Hepatocyte (in vitro differentiated cells): Measurements from ENCODE around the gene FMO2. TPM values are rescaled to one million over a fixed set of nuclear protein-coding genes. Genes with fewer than 3 reads are reported as not detected.

Experiments
- DNase-seq: peaks from one replicate; pipeline ENCODE4 v3.0.0-alpha.2; 2016; ENCODE audit warnings: low spot score
- H2AFZ ChIP-seq: fragments of 200-600 bp; sonication (generic); 2 replicates; pipeline ENCODE4 v1.6.0; 2016; ENCODE audit warnings: antibody characterized with exemption, mild to moderate bottlenecking
- H3K27ac ChIP-seq: fragments of 200-600 bp; sonication (generic); 2 replicates; pipeline ENCODE4 v1.5.1; 2016; ENCODE audit warnings: mild to moderate bottlenecking
- H3K27me3 ChIP-seq: fragments of 200-600 bp; sonication (generic); 2 replicates; pipeline ENCODE4 v1.6.1; 2016
- H3K36me3 ChIP-seq: fragments of 200-600 bp; sonication (generic); replicated peaks from 2 replicates; pipeline ENCODE4 v1.5.1; 2016; ENCODE audit warnings: low read depth; ENCODE audit not compliant: insufficient read depth
- H3K4me1 ChIP-seq: fragments of 200-600 bp; sonication (generic); 2 replicates; pipeline ENCODE4 v1.5.1; 2016; ENCODE audit warnings: mild to moderate bottlenecking, moderate library complexity; ENCODE audit not compliant: insufficient read depth
- H3K4me2 ChIP-seq: fragments of 200-600 bp; sonication (generic); 2 replicates; pipeline ENCODE4 v1.6.0; 2016
- H3K4me3 ChIP-seq: fragments of 200-600 bp; sonication (generic); 2 replicates; pipeline ENCODE4 v1.5.1; 2016; ENCODE audit warnings: mild to moderate bottlenecking
- H3K79me2 ChIP-seq: fragments of 200-600 bp; sonication (generic); 2 replicates; pipeline ENCODE4 v1.6.0; 2017; ENCODE audit warnings: mild to moderate bottlenecking
- H3K9me2 ChIP-seq: fragments of 200-600 bp; sonication (generic); replicated peaks from 2 replicates; pipeline ENCODE4 v1.6.0; 2017; ENCODE audit warnings: mild to moderate bottlenecking; ENCODE audit not compliant: insufficient read depth
- H3K9me3 ChIP-seq: fragments of 200-600 bp; sonication (generic); 2 replicates; pipeline ENCODE4 v1.5.1; 2016; ENCODE audit warnings: low read depth, mild to moderate bottlenecking
- H4K20me1 ChIP-seq: fragments of 200-600 bp; sonication (generic); 2 replicates; pipeline ENCODE4 v1.6.0; 2016; ENCODE audit warnings: mild to moderate bottlenecking; ENCODE audit not compliant: insufficient read depth, poor library complexity, severe bottlenecking
- CTCF ChIP-seq: fragments of 200-600 bp; sonication (generic); IDR thresholded peaks from 2 replicates; pipeline ENCODE4 v1.5.1; 2016; ENCODE audit warnings: antibody characterized with exemption, mild to moderate bottlenecking; ENCODE audit not compliant: poor library complexity
- EZH2 ChIP-seq: fragments of 200-600 bp; sonication (generic); IDR thresholded peaks from 2 replicates; pipeline ENCODE4 v1.6.1; 2016; ENCODE audit warnings: antibody characterized with exemption, mild to moderate bottlenecking, borderline replicate concordance
- EZH2phosphoT487 ChIP-seq: fragments of 200-600 bp; sonication (generic); IDR thresholded peaks from one replicate; pipeline ENCODE4 v1.6.1; 2018; ENCODE audit warnings: antibody characterized with exemption, mild to moderate bottlenecking, low read depth, moderate library complexity; ENCODE audit not compliant: unreplicated experiment, severe bottlenecking
- WGBS: methylation state at CpG from one replicate; pipeline ENCODE4 v1.1.6; 2016; ENCODE audit warnings: low lambda C conversion rate; ENCODE audit errors: missing lambda C conversion rate; 5-methylcytosine and 5-hydroxymethylcytosine counted together
- polyA plus RNA-seq: library from polyadenylated mRNA; unstranded; fragments of >200 nt; fragmentation: Nextera tagmentation; extraction: Ambion mirVana; gene quantifications from 2 replicates; pipeline ENCODE4 v1.2.1, GENCODE V29; 2016
- total RNA-seq: library from RNA; depleted of rRNA; stranded (reverse); fragments of >200 nt; gene quantifications from 2 replicates; pipeline ENCODE4 v1.2.3, GENCODE V29; 2014

The FMO2 gene
- total and polyA plus RNA-seq, 2 experiments from 2014 or later: 0.70 TPM; not detected in 1

GRCh38 chr1:171158096-171158495 is 27.0 kb upstream of the FMO2 start:
- peaks cover 24% of the 10 kb centered on the region for H3K4me1 ChIP-seq
- DNase-seq: no peak
- no peaks in the 10 kb centered on the region for H3K79me2 ChIP-seq
- no peaks in the 10 kb centered on the region for H4K20me1 ChIP-seq
- no peaks in the 10 kb centered on the region for H3K9me2 ChIP-seq
- no peaks in the 10 kb centered on the region for H3K36me3 ChIP-seq
- H3K27ac ChIP-seq: peak overlapping the region; percentile 85
- H3K4me2 ChIP-seq: no peak overlapping the region
- no peak overlapping the region for H3K4me3 ChIP-seq
- H3K27me3 ChIP-seq: no peaks in the 10 kb centered on the region
- WGBS: 76% methylated on average over 5 of the region's 5 CpGs
- no peak for TF ChIP-seq EZH2
- TF ChIP-seq EZH2phosphoT487: no peak
- no peak for TF ChIP-seq CTCF
- H2AFZ ChIP-seq: no peak overlapping the region
- no peaks in the 10 kb centered on the region for H3K9me3 ChIP-seq

GRCh38 chr1:171158551-171158950 is 26.5 kb upstream of the FMO2 start:
- 78% methylated on average over 3 of the region's 3 CpGs for WGBS
- DNase-seq: no peak
- Histone ChIP-seq H3K27me3 (no peaks in the 10 kb centered on the region), H3K9me3 (no peaks in the 10 kb centered on the region), H3K9me2 (no peaks in the 10 kb centered on the region), H3K79me2 (no peaks in the 10 kb centered on the region), H2AFZ (no peak overlapping the region), H3K4me2 (no peak overlapping the region), H4K20me1 (no peaks in the 10 kb centered on the region), H3K27ac (peak overlapping the region; percentile 85), H3K4me1 (peaks cover 24% of the 10 kb centered on the region), H3K4me3 (no peak overlapping the region), H3K36me3 (no peaks in the 10 kb centered on the region)
- TF ChIP-seq CTCF (no peak), EZH2phosphoT487 (no peak), EZH2 (no peak)

GRCh38 chr1:171159148-171159547 is 26.0 kb upstream of the FMO2 start:
- Histone ChIP-seq H3K27ac (peak overlapping the region; percentile 85), H3K79me2 (no peaks in the 10 kb centered on the region), H3K4me3 (no peak overlapping the region), H3K36me3 (no peaks in the 10 kb centered on the region), H3K27me3 (no peaks in the 10 kb centered on the region), H3K9me3 (no peaks in the 10 kb centered on the region), H3K4me1 (peaks cover 24% of the 10 kb centered on the region), H4K20me1 (no peaks in the 10 kb centered on the region), H2AFZ (no peak overlapping the region), H3K9me2 (no peaks in the 10 kb centered on the region), H3K4me2 (no peak overlapping the region)
- 92% methylated on average over 2 of the region's 2 CpGs for WGBS
- TF ChIP-seq EZH2phosphoT487 (no peak), EZH2 (no peak), CTCF (no peak)
- DNase-seq: no peak

- H3K4me3 ChIP-seq: no peak overlapping the region
- H3K9me2 ChIP-seq: no peaks in the 10 kb centered on the region
- peak overlapping the region; percentile 50 for H3K4me2 ChIP-seq
- peaks cover 24% of the 10 kb centered on the region for H3K4me1 ChIP-seq
- no peaks in the 10 kb centered on the region for H3K36me3 ChIP-seq
- DNase-seq: peak; percentile 45
- no peaks in the 10 kb centered on the region for H4K20me1 ChIP-seq
- H3K79me2 ChIP-seq: no peaks in the 10 kb centered on the region
- peak overlapping the region; percentile 85 for H3K27ac ChIP-seq
- TF ChIP-seq EZH2phosphoT487 (no peak), EZH2 (no peak), CTCF (no peak)
- H2AFZ ChIP-seq: peak overlapping the region; percentile 20
- WGBS: 16% methylated on average over 3 of the region's 3 CpGs
- no peaks in the 10 kb centered on the region for H3K9me3 ChIP-seq
- no peaks in the 10 kb centered on the region for H3K27me3 ChIP-seq
Measured at GRCh38 chr1:171160211-171160610, 24.9 kb upstream of the FMO2 start.
